Fibroblast of lung (primary cell): ENCODE measurements around the gene HMCN2. TPM values are rescaled to one million over a fixed set of nuclear protein-coding genes. Genes with fewer than 3 reads are reported as not detected.

Source experiments
- DNase-seq, 2 donors: peaks; one replicate each; pipeline versions ENCODE4 v3.0.0 to v3.0.0-alpha.2; 2010; ENCODE audit warnings: low read depth in 2 of 2
- H2AFZ ChIP-seq: 2 replicates; pipeline ENCODE4 v1.5.1; 2012; ENCODE audit warnings: low read length, control low read depth, inconsistent platforms
- H3K27ac ChIP-seq: 2 replicates; pipeline ENCODE4 v1.5.1; 2011; ENCODE audit warnings: low read length, control low read depth; ENCODE audit not compliant: insufficient read depth
- H3K27me3 ChIP-seq: 2 replicates; pipeline ENCODE4 v1.5.1; 2011; ENCODE audit warnings: mild to moderate bottlenecking, low read length; ENCODE audit not compliant: control insufficient read depth, insufficient read depth
- H3K36me3 ChIP-seq: 2 replicates; pipeline ENCODE4 v1.5.1; 2011; ENCODE audit warnings: low read length; ENCODE audit not compliant: control insufficient read depth, insufficient read depth
- H3K4me1 ChIP-seq: 2 replicates; pipeline ENCODE4 v1.5.1; 2011; ENCODE audit warnings: low read length; ENCODE audit not compliant: control insufficient read depth, insufficient read depth; ENCODE audit errors: extremely low read depth
- H3K4me2 ChIP-seq: 2 replicates; pipeline ENCODE4 v1.5.1; 2011; ENCODE audit warnings: low read length, control low read depth; ENCODE audit not compliant: insufficient read depth; ENCODE audit errors: extremely low read depth
- H3K4me3 ChIP-seq, 4 experiments: fragments of 200-600 bp in 1 of 4; sonication (generic) in 1 of 4; replicated peaks in 1 of 4; 2 replicates each; pipeline ENCODE4 v1.5.1; 2011 to 2016; ENCODE audit warnings: low read length in 4 of 4, low read depth in 3 of 4, mild to moderate bottlenecking in 3 of 4, control low read depth in 2 of 4, inconsistent platforms in 1 of 4, mixed read lengths in 1 of 4; ENCODE audit not compliant: insufficient read depth in 1 of 4; ENCODE audit errors: control extremely low read depth in 1 of 4
- H3K79me2 ChIP-seq: 2 replicates; pipeline ENCODE4 v1.5.1; 2012; ENCODE audit warnings: mild to moderate bottlenecking, low read length, inconsistent platforms; ENCODE audit not compliant: control insufficient read depth, insufficient read depth
- H3K9ac ChIP-seq: 2 replicates; pipeline ENCODE4 v1.5.1; 2011; ENCODE audit warnings: mild to moderate bottlenecking, low read length, control low read depth; ENCODE audit not compliant: insufficient read depth
- H3K9me3 ChIP-seq: 2 replicates; pipeline ENCODE4 v1.5.1; 2012; ENCODE audit warnings: low read depth, low read length; ENCODE audit not compliant: control insufficient read depth, insufficient read depth
- H4K20me1 ChIP-seq: 2 replicates; pipeline ENCODE4 v1.5.1; 2011; ENCODE audit warnings: low read length; ENCODE audit not compliant: control insufficient read depth, insufficient read depth; ENCODE audit errors: extremely low read depth
- EZH2 ChIP-seq: IDR thresholded peaks from 2 replicates; pipeline ENCODE4 v1.5.1; 2012; ENCODE audit warnings: low read length, control low read depth, mild to moderate bottlenecking; ENCODE audit errors: missing control alignments
- polyA plus RNA-seq, 2 donors: library from polyadenylated mRNA; depleted of rRNA in 1 of 2; stranded (reverse) in 1 of 2; unstranded in 1 of 2; fragments of >200 nt; gene quantifications; 2 replicates each; pipeline ENCODE4 v1.2.1, GENCODE V29; 2011 to 2012; ENCODE audit warnings: missing spikeins in 1 of 2
- total RNA-seq: library from RNA; depleted of rRNA; stranded (reverse); fragments of >200 nt; gene quantifications from 2 replicates; pipeline ENCODE4 v1.2.1, GENCODE V29; 2014
- TF ChIP-seq, protein P1 (sequence below), 2 donors: IDR thresholded peaks in 1 of 2; conservative IDR thresholded peaks in 1 of 2; 1 replicate in 1 of 2; 2 replicates in 1 of 2; pipeline ENCODE4 v1.5.1; 2011 to 2012; ENCODE audit warnings: low read length in 2 of 2, control low read depth in 1 of 2, inconsistent platforms in 1 of 2, low read depth in 1 of 2, mild to moderate bottlenecking in 1 of 2

HMCN2 gene
- total and polyA plus RNA-seq, 2 donors (not counting 1 experiment from before 2014, with no cell fraction given): under 0.01 TPM; not detected in 1

DNA sequence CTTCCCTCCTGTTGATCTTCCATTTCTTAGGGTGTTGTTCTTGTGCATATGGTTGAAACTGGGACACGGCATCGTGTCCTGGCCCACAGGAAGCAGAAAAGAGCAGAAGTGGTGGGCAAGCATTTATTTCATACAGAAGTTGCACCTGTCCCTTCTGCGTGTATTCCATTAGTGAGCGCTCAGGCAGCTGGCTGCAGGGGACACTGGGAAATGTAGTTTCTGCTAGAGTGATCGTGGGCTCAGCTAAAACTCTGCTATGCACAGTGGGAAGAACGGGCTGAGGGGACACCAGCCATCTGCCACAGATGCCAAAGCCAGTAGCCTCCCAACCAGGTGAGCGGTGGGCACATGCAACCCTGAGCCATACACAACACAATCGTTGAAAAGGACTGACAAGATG is 121.8 kb downstream of the HMCN2 start:
- Histone ChIP-seq H3K4me2 (no peak overlapping the region), H3K79me2 (no peaks in the 10 kb centered on the region), H3K36me3 (no peaks in the 10 kb centered on the region), H3K9me3 (no peaks in the 10 kb centered on the region), H3K4me1 (no peaks in the 10 kb centered on the region), H4K20me1 (no peaks in the 10 kb centered on the region), H3K9ac (no peak overlapping the region), H3K4me3 (no peak overlapping the region), H3K27me3 (peaks cover 3% of the 10 kb centered on the region), H2AFZ (no peak overlapping the region), H3K27ac (no peak overlapping the region)
- TF ChIP-seq EZH2: no peak
- TF ChIP-seq, protein P1, sequence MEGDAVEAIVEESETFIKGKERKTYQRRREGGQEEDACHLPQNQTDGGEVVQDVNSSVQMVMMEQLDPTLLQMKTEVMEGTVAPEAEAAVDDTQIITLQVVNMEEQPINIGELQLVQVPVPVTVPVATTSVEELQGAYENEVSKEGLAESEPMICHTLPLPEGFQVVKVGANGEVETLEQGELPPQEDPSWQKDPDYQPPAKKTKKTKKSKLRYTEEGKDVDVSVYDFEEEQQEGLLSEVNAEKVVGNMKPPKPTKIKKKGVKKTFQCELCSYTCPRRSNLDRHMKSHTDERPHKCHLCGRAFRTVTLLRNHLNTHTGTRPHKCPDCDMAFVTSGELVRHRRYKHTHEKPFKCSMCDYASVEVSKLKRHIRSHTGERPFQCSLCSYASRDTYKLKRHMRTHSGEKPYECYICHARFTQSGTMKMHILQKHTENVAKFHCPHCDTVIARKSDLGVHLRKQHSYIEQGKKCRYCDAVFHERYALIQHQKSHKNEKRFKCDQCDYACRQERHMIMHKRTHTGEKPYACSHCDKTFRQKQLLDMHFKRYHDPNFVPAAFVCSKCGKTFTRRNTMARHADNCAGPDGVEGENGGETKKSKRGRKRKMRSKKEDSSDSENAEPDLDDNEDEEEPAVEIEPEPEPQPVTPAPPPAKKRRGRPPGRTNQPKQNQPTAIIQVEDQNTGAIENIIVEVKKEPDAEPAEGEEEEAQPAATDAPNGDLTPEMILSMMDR (conservative IDR thresholded peaks at IDR 0.05 in 1 of 2, IDR thresholded peaks at IDR 0.05 in 1 of 2; ENCODE audit: low read depth in 1 of 2, low read length in 2 of 2): no peak
- DNase-seq: no peak

GRCh38 chr9:130387905-130388304 is 122.3 kb downstream of the HMCN2 start:
- no peak overlapping the region for H2AFZ ChIP-seq
- no peak for TF ChIP-seq EZH2
- TF ChIP-seq, protein P1 (conservative IDR thresholded peaks at IDR 0.05 in 1 of 2, IDR thresholded peaks at IDR 0.05 in 1 of 2; ENCODE audit: low read depth in 1 of 2, low read length in 2 of 2): no peak

DNA sequence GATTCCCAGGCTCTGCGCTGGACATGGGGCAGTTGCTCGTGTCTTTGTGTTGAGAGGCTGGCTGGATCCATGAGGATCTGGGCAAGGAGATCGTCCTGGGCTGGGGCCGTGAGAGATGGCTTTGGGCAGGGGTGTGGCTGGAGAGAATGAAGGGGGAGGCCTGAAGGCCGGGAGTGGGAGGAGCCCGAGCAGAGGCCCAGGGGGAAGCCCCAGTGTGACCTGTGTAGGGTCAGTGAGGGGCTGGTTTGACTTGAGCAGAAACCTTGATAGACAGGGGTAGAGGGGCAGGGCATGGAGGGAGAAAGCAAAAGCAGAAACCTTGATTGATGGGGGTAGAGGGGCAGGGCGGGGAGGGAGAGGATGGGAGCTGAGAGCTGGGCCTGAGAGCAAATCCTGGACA is 124.8 kb downstream of the HMCN2 start:
- no peak overlapping the region for H2AFZ ChIP-seq
- no peak overlapping the region for H3K4me2 ChIP-seq
- TF ChIP-seq, protein P1 (conservative IDR thresholded peaks at IDR 0.05 in 1 of 2, IDR thresholded peaks at IDR 0.05 in 1 of 2; ENCODE audit: low read depth in 1 of 2, low read length in 2 of 2): no peak
- TF ChIP-seq EZH2: no peak
- no peak overlapping the region for H3K27ac ChIP-seq
- H3K79me2 ChIP-seq: no peaks in the 10 kb centered on the region
- peaks cover 3% of the 10 kb centered on the region for H3K27me3 ChIP-seq
- no peak for DNase-seq
- no peaks in the 10 kb centered on the region for H3K9me3 ChIP-seq
- H3K4me1 ChIP-seq: no peaks in the 10 kb centered on the region
- no peak overlapping the region for H3K4me3 ChIP-seq
- H4K20me1 ChIP-seq: no peaks in the 10 kb centered on the region
- H3K9ac ChIP-seq: no peak overlapping the region
- no peaks in the 10 kb centered on the region for H3K36me3 ChIP-seq

More at GRCh38 chr9:130387905-130388304, 122.3 kb downstream of the HMCN2 start:
- H3K27me3 ChIP-seq: peaks cover 3% of the 10 kb centered on the region
- no peaks in the 10 kb centered on the region for H4K20me1 ChIP-seq
- H3K36me3 ChIP-seq: no peaks in the 10 kb centered on the region
- no peaks in the 10 kb centered on the region for H3K4me1 ChIP-seq
- no peaks in the 10 kb centered on the region for H3K9me3 ChIP-seq
- no peak overlapping the region for H3K27ac ChIP-seq
- no peak overlapping the region for H3K4me3 ChIP-seq
- no peaks in the 10 kb centered on the region for H3K79me2 ChIP-seq
- no peak for DNase-seq
- no peak overlapping the region for H3K4me2 ChIP-seq
- no peak overlapping the region for H3K9ac ChIP-seq
